GM12864 (cell line): Measurements from ENCODE around the gene BCAS3.
"Not testable (repeated sequence)": the region's sequence is repeated elsewhere in the genome, so short reads cannot be mapped to it uniquely, and the experiment has no call there.

Source experiments
- DNase-seq: peaks from one replicate; pipeline ENCODE4 v3.0.0-alpha.2; 2011; ENCODE audit warnings: low read depth
- H3K4me3 ChIP-seq: 2 replicates; pipeline ENCODE4 v1.5.1; 2011; ENCODE audit warnings: mild to moderate bottlenecking, low read depth, low read length, control low read depth
- CTCF ChIP-seq: IDR thresholded peaks from 2 replicates; pipeline ENCODE4 v1.5.1; 2011; ENCODE audit warnings: low read depth, mild to moderate bottlenecking, moderate library complexity, low read length, control low read depth, inconsistent platforms; ENCODE audit errors: missing control alignments

Gene BCAS3

GRCh38 chr17:61426482-61427304 is 749.0 kb downstream of the BCAS3 start:
- no peak for DNase-seq
- no peak for TF ChIP-seq CTCF
- no peak overlapping the region for H3K4me3 ChIP-seq

- TF ChIP-seq CTCF, result no peak
- H3K4me3 ChIP-seq, result no peak overlapping the region
Measured at GRCh38 chr17:61427567-61427966, 749.9 kb downstream of the BCAS3 start.

GRCh38 chr17:61429274-61429673 is 751.6 kb downstream of the BCAS3 start:
- no peak for TF ChIP-seq CTCF
- no peak overlapping the region for H3K4me3 ChIP-seq
- DNase-seq, result no peak

More at GRCh38 chr17:61427567-61427966, 749.9 kb downstream of the BCAS3 start:
- DNase-seq, result no peak

- DNase-seq, H3K4me3 ChIP-seq: not testable (repeated sequence)
Measured at GRCh38 chr17:61429831-61430230, 752.2 kb downstream of the BCAS3 start.

- TF ChIP-seq CTCF, result no peak
- no peak for DNase-seq
Measured at GRCh38 chr17:61431594-61432311, 754.1 kb downstream of the BCAS3 start.

GRCh38 chr17:61436273-61436672 is 758.6 kb downstream of the BCAS3 start:
- no peak overlapping the region for H3K4me3 ChIP-seq
- TF ChIP-seq CTCF, result no peak
- no peak for DNase-seq

More at GRCh38 chr17:61431594-61432311, 754.1 kb downstream of the BCAS3 start:
- H3K4me3 ChIP-seq, result no peak overlapping the region

- DNase-seq, result no peak
- no peak overlapping the region for H3K4me3 ChIP-seq
- TF ChIP-seq CTCF, result no peak
Measured at GRCh38 chr17:61436995-61437704, 759.5 kb downstream of the BCAS3 start.
